PFSK-1 (cell line): ENCODE measurements around the gene MEF2C.

Experiments
- FOXP2 ChIP-seq: optimal IDR thresholded peaks from 2 replicates; pipeline ENCODE3; 2011; ENCODE audit warnings: borderline replicate concordance, control low read depth, inconsistent platforms; ENCODE audit not compliant: insufficient read depth; ENCODE audit errors: extremely low read length, extremely low read depth
- POLR2AphosphoS5 ChIP-seq: IDR thresholded peaks from 2 replicates; pipeline ENCODE4 v1.6.1; 2012; ENCODE audit warnings: low read depth, mild to moderate bottlenecking, control low read depth, low read length, moderate library complexity
- REST ChIP-seq, 2 experiments: IDR thresholded peaks; 2 replicates each; pipeline versions ENCODE4 v1.6.1 to v1.8.0; 2011 to 2012; ENCODE audit warnings: low read depth in 2 of 2, low read length in 2 of 2, control low read depth in 1 of 2, inconsistent platforms in 1 of 2, mild to moderate bottlenecking in 1 of 2, moderate library complexity in 1 of 2; ENCODE audit not compliant: insufficient read depth in 1 of 2
- SIN3A ChIP-seq: IDR thresholded peaks from 2 replicates; pipeline ENCODE4 v1.6.1; 2012; ENCODE audit warnings: mild to moderate bottlenecking, low read length, moderate library complexity, borderline replicate concordance; ENCODE audit not compliant: insufficient read depth
- TAF1 ChIP-seq: IDR thresholded peaks from 2 replicates; pipeline ENCODE4 v1.6.1; 2012; ENCODE audit warnings: low read length, control low read depth, borderline replicate concordance; ENCODE audit not compliant: insufficient read depth

Gene MEF2C

GRCh38 chr5:88688984-88689667 lies 193.9 kb downstream of the MEF2C start:
- TF ChIP-seq TAF1, result no peak
- no peak for TF ChIP-seq SIN3A
- TF ChIP-seq FOXP2, result no peak
- no peak for TF ChIP-seq POLR2AphosphoS5
- no peak for TF ChIP-seq REST (IDR thresholded peaks at IDR 0.05; ENCODE audit: insufficient read depth in 1 of 2, low read depth in 2 of 2, low read length in 2 of 2)

- no peak for TF ChIP-seq SIN3A
- TF ChIP-seq TAF1, result no peak
- TF ChIP-seq FOXP2, result no peak
Observed at GRCh38 chr5:88688156-88688983, 194.6 kb downstream of the MEF2C start.

- TF ChIP-seq POLR2AphosphoS5 (no peak), REST (IDR thresholded peaks at IDR 0.05; ENCODE audit: insufficient read depth in 1 of 2, low read depth in 2 of 2, low read length in 2 of 2) (no peak), TAF1 (no peak), FOXP2 (no peak), SIN3A (no peak)
Observed at GRCh38 chr5:88687373-88687911, 195.5 kb downstream of the MEF2C start.

GRCh38 chr5:88686726-88687125 lies 196.3 kb downstream of the MEF2C start:
- TF ChIP-seq REST (IDR thresholded peaks at IDR 0.05; ENCODE audit: insufficient read depth in 1 of 2, low read depth in 2 of 2, low read length in 2 of 2) (no peak), FOXP2 (no peak), TAF1 (no peak), SIN3A (no peak), POLR2AphosphoS5 (no peak)

GRCh38 chr5:88685591-88686541 lies 197.1 kb downstream of the MEF2C start:
- TF ChIP-seq FOXP2, result no peak
- no peak for TF ChIP-seq TAF1
- TF ChIP-seq SIN3A, result no peak
- no peak for TF ChIP-seq POLR2AphosphoS5
- TF ChIP-seq REST (IDR thresholded peaks at IDR 0.05; ENCODE audit: insufficient read depth in 1 of 2, low read depth in 2 of 2, low read length in 2 of 2), result no peak
